T-helper 1 cell treated with Interleukin-12 subunit alpha and Interleukin-12 subunit beta and Interleukin-4 antibody, amounts not matched to agents 30 ng/mL and 1 ng/mL, for 36 hours (primary cell): ENCODE results near the gene CES2. TPM values are rescaled to one million over a fixed set of nuclear protein-coding genes. Genes with fewer than 3 reads are reported as not detected.
"Not testable (repeated sequence)": the region's sequence is repeated elsewhere in the genome, so short reads cannot be mapped to it uniquely, and the experiment has no call there.

Source experiments
- intact Hi-C: fragments of 100-400 bp; cut with micrococcal nuclease; formaldehyde crosslinking; loops from one replicate; pipeline ENCODE4 v1.15.1; 2024
- total RNA-seq: library from RNA; stranded (reverse); gene quantifications from 2 replicates; pipeline ENCODE4 v1.2.3, GENCODE V29; 2022

Gene CES2
- total RNA-seq, 1 donor from 2014 or later = 41.1 TPM

- intact Hi-C loops = loop anchor here (1.0 to 5.0 kb wide), 5 partner anchors 9 to 783 kb away; partner anchors contain the start of genes GFOD2, PDP2 and RRAD
Measured at GRCh38 chr16:66934138-66934838, 1.0 kb upstream of the CES2 start, which contains the start of gene CIAO2B. Gene CIAO2B (minus strand): TSS chr16:66934402. CDS start chr16:66934364, 38 bp downstream.

GRCh38 chr16:66934839-66935313, 440 bp upstream of the CES2 start:
- intact Hi-C loops = loop anchor here (1.0 to 5.0 kb wide), 5 partner anchors 10 to 782 kb away; partner anchors contain the start of genes GFOD2, PDP2 and RRAD

DNA sequence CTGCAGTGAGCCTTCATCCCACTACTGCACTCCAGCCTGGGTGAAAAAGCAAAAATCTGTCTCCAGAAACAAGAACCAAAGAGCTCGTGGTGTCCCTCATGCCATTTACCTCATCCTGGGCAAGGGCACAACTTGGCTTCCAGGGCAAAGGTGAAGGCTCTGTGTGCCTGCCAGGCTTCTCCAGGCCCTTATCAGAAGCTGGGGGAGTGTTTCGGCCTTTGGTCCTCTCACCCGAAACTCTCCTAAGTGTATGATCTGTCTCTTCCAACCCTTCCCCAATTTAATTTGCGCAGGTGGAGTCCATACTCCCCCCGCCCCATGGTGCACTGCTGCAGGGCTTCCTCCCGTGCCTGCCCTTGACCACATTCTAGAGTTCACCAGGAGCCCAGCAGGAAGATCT, 1.1 kb downstream of the CES2 start:
- intact Hi-C loops = no loop called here

GRCh38 chr16:66936889-66937554, 1.7 kb downstream of the CES2 start:
- intact Hi-C loops = no loop called here

GRCh38 chr16:66937725-66938337, 2.5 kb downstream of the CES2 start:
- intact Hi-C loops = no loop called here

DNA sequence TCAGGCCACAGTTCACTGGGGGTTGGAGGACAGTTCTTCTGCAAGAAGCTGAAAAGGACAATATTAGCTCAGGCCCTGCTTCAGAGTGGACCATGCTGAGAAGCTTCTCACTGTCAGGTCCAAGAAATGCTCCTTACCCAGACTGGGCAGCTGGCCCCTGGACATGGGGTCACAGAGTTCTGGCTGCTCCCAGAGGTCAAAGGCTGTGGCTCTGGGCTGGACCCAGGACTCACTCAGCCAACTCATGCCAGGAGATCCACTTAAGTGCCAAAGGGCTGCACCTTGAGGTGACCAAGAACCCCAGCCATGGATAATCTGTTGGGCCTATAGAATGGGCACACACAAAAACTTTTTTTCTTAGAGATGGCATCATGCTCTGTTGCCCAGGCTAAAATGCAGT, 4.0 kb downstream of the CES2 start:
- intact Hi-C loops = no loop called here

GRCh38 chr16:66940236-66940635, 4.9 kb downstream of the CES2 start:
- intact Hi-C loops = no loop called here

- intact Hi-C loops = no loop called here
Measured at GRCh38 chr16:66942981-66943380, 7.7 kb downstream of the CES2 start.

- intact Hi-C loops = no loop called here
Measured at GRCh38 chr16:66943426-66944053, 8.2 kb downstream of the CES2 start.

- intact Hi-C loops = no loop called here
Measured at GRCh38 chr16:66944054-66944441, 8.7 kb downstream of the CES2 start.

- intact Hi-C loops = not testable (repeated sequence)
Measured at GRCh38 chr16:66944971-66945370, 9.7 kb downstream of the CES2 start.

DNA sequence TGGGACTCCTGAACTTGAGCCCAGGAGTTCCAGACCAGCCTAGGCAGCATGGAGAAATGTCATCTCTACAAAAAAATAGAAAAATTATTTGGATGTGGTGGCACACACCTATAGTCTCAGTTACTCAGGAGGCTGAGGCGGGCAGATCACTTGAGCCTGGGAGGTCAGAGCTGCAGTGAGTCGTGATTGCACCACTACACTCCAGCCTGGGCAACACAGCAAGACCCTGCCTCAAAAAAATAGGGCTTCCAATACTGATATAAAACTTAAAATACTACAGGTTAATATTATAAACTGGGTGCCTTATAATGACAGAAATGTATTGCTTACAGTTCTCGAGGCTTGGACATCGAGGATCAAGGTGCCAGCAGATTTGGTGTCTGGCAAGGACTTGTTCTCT, 10.6 kb downstream of the CES2 start:
- intact Hi-C loops = loop anchor here (2.0 kb wide), 2 partner anchors 31 to 69 kb away; no protein-coding TSS in a partner anchor

DNA sequence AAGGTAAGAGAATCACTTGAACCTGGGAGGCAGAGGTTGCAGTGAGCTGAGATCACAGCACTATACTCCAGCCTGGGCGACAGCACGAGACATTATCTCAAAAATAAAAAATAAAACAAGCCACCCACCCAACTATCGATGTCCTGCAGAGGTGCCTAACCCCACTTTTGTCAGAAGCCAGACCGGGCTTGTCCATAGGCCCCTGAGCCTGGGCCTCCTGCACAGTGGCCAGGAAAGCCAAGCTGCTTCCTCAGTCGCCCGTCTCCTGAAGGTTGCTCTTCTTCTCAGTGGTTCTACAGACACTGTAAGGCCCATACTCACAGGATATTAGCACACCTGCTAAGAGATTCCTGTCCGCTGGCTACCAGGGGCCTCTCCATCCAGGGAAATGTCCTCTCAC, 11.2 kb downstream of the CES2 start:
- intact Hi-C loops = loop anchor here (2.0 kb wide), 2 partner anchors 30 to 68 kb away; no protein-coding TSS in a partner anchor

- intact Hi-C loops = loop anchor here (1.0 to 2.0 kb wide), 11 partner anchors 13 to 519 kb away; partner anchors contain the start of genes CES3, CIAO2B and MATCAP1
Measured at GRCh38 chr16:66946974-66947301, 11.6 kb downstream of the CES2 start.

DNA sequence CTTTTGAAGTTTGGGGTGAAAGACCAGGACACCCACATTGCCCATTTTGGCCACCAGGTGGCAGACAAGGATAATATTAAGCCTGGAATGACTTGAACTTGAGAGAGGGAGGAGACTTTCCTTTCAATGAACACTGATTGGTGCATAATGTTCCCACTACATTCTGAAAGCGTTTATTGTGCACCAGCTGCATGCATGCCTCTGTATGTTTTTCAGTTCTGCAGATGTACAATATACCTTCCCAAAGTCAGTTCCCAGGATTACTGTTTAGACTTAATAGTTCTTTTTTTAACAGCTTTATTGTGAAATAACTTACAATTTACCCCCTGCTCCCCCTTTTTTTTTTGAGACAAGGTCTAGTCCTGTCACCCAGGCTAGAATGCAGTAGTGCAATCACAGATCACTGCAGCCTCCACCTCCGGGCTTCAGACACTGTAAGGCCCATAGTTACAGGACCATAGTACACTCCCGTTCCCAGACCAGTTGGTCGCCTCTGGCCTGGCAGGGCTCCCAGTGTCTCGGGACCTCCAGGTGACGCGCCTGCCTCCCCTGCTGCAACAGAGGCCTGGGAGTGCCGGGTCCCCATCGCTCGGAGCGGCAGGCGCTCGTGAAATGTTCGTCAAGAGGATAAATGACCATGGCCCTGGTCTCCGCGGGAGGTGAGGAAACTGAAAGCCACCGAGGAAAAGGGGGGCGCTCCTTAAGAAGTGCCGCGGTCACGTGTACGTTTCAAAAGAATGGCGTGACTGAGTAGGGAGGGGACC, 12.2 kb downstream of the CES2 start:
- intact Hi-C loops = loop anchor here (1.0 to 2.0 kb wide), 11 partner anchors 13 to 519 kb away; partner anchors contain the start of genes CES3, CIAO2B and MATCAP1

- intact Hi-C loops = no loop called here
Measured at GRCh38 chr16:66948134-66948836, 13.0 kb downstream of the CES2 start.

DNA sequence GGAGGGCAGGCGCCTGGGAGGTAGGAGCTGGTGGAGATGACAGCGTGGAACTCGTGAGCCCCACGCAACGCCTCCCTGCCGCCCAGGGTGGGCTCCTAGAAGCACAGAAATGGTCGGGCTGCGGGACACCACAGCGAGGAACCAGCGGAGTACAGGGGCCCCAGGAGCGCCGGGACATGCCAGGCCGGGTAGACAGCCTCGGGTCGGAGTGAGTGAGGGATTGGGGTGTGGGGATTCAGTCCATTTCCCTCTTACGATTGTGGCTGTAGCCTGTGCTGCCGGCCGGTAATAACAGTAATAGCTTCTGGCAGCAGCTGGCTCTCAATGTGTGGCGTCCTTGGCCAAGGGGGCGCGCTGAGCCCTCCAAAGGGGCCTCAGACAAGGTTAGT, 13.5 kb downstream of the CES2 start:
- intact Hi-C loops = no loop called here

GRCh38 chr16:66949472-66949871, 14.2 kb downstream of the CES2 start:
- intact Hi-C loops = no loop called here

GRCh38 chr16:66950437-66950836, 15.1 kb downstream of the CES2 start:
- intact Hi-C loops = no loop called here
